ENCODE results near the gene SLC35G6. TPM values are rescaled to one million over a fixed set of nuclear protein-coding genes. Genes with fewer than 3 reads are reported as not detected.
"Not testable (repeated sequence)": the region's sequence is repeated elsewhere in the genome, so short reads cannot be mapped to it uniquely, and the experiment has no call there.

The SLC35G6 gene
- total RNA-seq (2014; rRNA removed; shearing (Covaris generic)) = not detected in 2 replicates

DNA sequence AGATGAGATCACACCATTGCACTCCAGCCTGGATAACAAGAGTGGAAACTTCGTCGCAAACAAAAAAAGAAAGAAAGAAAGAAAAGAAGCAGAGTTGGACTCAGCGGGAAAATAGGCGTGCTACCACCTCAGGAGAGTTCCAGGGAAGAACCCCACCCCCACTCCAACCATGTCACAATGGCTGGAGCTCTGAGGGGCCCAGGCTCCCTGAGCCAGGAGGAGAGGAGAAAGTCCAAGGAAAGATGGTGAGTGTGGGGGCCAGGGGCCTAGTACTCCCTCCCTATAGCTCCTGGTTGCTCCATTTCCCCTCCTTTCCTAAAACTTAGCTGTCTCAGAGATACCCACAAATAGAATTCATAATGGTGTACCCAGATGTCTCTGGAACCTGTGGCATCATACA is at the start of gene SLC35G6:
TSS of gene SLC35G6 (plus strand) at position 172 of the 400 bp plus-strand sequence. CDS start at position 243, 71 bp downstream.
- H3K27me3 ChIP-seq (ENCODE audit: control insufficient read depth, insufficient read depth, low read length); H3K4me3 ChIP-seq (ENCODE audit: insufficient read depth, low read depth, low read length); DNase-seq; H3K36me3 ChIP-seq (replicated peaks; ENCODE audit: control insufficient read depth, insufficient read depth, low read length): not testable (repeated sequence)

DNA sequence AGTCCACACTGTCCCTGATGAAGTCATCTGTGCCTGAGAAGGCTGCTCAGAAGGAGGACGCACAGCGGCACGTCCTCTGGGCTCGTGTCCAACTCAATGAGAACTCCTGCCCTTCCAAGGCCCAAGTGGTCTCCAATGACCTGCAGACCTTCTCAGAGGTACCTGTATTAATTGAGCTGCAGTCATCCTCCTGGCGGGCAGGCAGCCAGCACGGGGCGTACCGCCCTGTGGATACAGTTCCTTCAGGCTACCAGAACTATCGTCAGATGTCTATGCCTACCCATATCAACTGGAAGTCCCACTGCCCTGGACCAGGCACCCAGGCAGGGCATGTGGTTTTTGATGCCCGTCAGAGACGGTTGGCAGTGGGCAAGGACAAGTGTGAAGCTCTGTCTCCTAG is 49.0 kb upstream of the SLC35G6 start:
- Histone ChIP-seq H3K27me3 (ENCODE audit: control insufficient read depth, insufficient read depth, low read length) (peaks cover 12% of the 10 kb centered on the region; the same call in 1 of the 2 replicates), H3K36me3 (replicated peaks; ENCODE audit: control insufficient read depth, insufficient read depth, low read length) (no peaks in the 10 kb centered on the region), H3K4me3 (ENCODE audit: insufficient read depth, low read depth, low read length) (no peak overlapping the region)
- DNase-seq = no peak

DNA sequence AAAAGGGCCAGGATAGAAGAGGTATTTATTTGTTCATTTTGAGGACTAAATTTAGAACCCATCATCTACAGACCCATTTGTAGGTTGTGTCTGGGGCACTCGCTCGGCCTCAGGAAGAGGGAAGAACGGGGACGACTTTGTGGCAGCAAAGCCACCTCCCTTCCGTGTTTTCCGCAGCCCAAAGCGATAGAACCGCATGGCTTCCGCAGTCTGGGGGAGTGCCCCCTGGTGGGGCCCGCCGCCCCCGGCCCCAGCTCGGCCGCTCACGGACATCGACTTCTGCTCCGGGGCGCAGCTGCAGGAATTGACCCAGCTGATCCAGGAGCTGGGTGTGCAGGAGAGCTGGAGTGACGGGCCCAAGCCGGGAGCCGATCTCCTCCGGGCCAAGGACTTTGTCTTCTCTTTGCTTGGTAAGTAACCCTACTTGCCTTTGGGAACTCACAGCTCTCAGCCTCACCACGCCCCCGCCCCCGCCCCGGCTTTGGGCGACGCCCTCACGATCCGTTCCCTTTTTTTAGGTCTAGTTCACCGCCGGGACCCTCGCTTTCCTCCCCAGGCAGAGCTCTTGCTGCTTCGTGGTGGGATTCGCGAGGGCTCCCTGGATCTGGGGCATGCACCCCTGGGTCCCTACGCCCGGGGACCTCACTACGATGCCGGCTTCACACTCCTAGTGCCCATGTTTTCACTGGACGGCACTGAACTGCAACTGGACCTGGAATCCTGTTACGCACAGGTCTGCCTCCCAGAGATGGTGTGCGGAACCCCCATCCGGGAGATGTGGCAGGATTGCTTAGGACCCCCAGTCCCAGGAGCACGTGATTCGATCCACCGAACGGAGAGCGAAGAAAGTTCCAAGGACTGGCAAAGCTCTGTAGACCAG is 45.3 kb upstream of the SLC35G6 start:
- H3K4me3 ChIP-seq (ENCODE audit: insufficient read depth, low read depth, low read length) = peak overlapping the region; percentile 74
- H3K36me3 ChIP-seq (replicated peaks; ENCODE audit: control insufficient read depth, insufficient read depth, low read length) = no peaks in the 10 kb centered on the region
- peaks cover 38% of the 10 kb centered on the region for H3K27me3 ChIP-seq (ENCODE audit: control insufficient read depth, insufficient read depth, low read length)
- peak; percentile 90 for DNase-seq

DNA sequence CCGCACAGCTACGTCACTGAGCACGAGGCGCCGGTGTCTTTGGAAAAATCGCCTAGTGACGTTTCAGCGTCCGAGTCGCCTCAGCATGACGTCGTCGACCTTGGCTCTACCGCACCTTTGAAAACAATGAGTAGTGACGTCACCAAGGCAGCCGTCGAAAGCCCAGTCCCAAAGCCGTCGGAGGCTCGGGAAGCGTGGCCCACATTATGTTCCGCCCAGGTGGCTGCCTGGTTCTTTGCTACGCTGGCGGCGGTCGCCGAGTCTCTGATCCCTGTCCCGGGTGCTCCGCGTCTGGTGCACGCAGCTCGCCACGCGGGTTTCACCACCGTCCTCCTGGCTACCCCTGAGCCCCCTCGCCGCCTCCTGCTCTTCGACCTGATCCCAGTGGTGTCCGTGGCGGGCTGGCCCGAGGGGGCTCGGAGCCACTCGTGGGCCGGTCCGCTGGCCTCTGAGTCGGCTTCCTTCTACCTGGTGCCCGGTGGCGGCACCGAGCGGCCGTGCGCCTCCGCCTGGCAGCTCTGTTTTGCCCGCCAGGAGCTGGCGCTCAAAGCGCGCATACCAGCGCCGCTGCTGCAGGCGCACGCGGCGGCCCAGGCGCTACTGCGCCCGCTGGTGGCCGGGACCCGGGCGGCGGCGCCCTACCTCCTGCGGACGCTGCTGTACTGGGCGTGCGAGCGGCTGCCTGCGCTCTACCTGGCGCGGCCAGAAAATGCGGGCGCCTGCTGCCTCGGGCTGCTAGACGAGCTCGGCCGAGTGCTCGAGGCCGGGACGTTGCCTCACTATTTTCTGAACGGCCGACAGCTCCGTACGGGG is 44.5 kb upstream of the SLC35G6 start:
- Histone ChIP-seq H3K36me3 (replicated peaks; ENCODE audit: control insufficient read depth, insufficient read depth, low read length) (no peaks in the 10 kb centered on the region), H3K27me3 (ENCODE audit: control insufficient read depth, insufficient read depth, low read length) (peaks cover 40% of the 10 kb centered on the region), H3K4me3 (ENCODE audit: insufficient read depth, low read depth, low read length) (peak overlapping the region; percentile 74)
- peak; percentile 95 for DNase-seq

DNA sequence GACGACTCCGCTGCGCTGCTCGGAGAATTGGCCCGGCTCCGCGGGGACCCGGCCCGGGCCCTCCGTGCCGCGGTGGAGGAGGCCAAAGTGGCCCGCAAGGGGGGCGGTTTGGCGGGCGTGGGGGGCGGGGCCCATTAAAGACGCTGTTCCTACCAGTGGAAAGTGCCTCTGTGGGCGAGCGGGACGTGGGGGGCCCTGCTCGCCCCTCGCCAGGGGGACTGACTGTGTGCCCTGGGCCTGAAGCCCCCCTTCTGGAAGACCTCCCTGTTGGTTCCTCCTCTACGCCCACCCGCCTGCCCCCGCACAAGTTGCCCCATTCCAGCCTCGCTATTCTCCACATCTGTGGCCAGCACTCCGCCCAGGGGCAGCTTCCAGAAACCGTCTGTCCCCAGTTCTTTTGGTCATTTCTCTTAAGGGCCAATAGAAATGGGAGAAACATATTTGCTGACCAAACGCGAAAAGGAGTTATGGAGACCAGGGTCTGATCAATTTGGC is 43.8 kb upstream of the SLC35G6 start:
- Histone ChIP-seq H3K27me3 (ENCODE audit: control insufficient read depth, insufficient read depth, low read length) (peaks cover 41% of the 10 kb centered on the region), H3K4me3 (ENCODE audit: insufficient read depth, low read depth, low read length) (peak overlapping the region; percentile 74), H3K36me3 (replicated peaks; ENCODE audit: control insufficient read depth, insufficient read depth, low read length) (no peaks in the 10 kb centered on the region)
- DNase-seq = no peak

DNA sequence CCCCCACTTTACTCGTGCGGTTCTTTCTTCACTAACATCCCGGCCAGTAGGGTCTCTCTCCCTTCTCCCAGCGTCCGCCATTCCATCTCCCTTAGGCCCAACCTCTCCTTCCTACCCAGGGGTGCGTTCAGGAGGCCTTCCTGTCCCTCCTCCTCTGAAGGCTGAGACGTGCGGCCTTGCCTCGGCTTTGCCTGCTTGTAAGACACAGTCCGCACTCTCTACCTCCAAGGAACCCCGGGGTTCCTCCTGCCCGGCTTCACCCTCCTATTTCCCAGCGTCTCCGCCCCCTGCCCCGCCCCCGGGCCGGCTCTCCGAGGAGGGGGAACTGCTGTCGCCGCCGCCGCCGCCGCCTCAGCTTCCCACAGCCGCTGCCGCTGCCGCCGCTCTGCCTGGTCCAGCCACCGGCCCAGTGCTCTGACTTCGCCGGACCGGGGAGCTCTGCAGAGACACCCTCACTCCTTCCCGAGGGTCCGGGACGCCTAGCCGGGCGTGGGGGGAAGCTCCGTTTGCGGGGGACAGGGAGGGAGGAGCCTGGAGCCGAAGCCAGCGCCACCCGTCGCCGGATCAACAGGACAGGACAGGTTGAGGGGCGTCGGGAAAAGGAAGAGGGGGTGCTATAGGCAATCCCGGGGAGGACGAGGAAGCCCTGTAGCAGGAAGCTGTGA is 43.2 kb upstream of the SLC35G6 start:
- no peaks in the 10 kb centered on the region for H3K36me3 ChIP-seq (replicated peaks; ENCODE audit: control insufficient read depth, insufficient read depth, low read length)
- peaks cover 41% of the 10 kb centered on the region for H3K27me3 ChIP-seq (ENCODE audit: control insufficient read depth, insufficient read depth, low read length)
- peak; percentile 92 for DNase-seq
- peak overlapping the region; percentile 74 for H3K4me3 ChIP-seq (ENCODE audit: insufficient read depth, low read depth, low read length)

DNA sequence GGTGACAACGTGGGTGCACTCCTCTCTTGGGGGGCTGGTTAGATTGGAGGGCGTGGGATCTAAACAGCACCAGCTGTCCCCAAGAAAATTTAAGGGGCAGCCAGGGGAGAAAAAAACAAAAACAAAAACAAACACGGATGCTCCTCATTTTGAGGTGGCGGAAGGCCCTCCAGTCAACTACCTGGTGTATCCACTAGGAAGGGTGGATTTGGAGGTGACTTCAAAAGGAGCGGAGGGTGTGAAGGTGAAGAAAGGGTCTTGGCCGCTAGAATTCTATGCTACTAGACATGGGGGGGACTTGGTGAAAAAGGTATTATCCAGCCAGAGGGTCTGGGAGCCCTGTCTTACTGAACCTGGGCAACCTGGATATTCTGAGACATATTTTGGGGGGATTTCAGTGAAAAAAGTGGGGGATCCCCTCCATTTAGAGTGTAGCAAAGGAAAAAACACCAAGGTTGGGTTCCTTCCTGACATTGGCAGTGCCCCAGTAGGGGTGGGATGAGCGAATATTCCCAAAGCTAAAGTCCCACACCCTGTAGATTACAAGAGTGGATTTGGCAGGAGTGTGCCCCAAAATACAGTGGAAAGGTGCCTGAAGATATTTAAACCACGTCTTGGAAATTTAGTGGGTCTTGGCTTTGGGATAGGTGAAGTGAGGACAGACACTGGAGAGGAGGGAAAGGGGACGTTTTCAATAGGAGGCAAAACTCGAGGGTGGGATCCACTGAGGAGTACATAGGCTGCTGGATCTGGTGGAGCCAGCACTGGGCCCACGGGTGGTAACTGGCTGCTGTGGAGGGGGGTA is 42.4 kb upstream of the SLC35G6 start:
- peaks cover 44% of the 10 kb centered on the region for H3K27me3 ChIP-seq (ENCODE audit: control insufficient read depth, insufficient read depth, low read length)
- peak overlapping the region; percentile 74 for H3K4me3 ChIP-seq (ENCODE audit: insufficient read depth, low read depth, low read length)
- no peaks in the 10 kb centered on the region for H3K36me3 ChIP-seq (replicated peaks; ENCODE audit: control insufficient read depth, insufficient read depth, low read length)
- DNase-seq = no peak

DNA sequence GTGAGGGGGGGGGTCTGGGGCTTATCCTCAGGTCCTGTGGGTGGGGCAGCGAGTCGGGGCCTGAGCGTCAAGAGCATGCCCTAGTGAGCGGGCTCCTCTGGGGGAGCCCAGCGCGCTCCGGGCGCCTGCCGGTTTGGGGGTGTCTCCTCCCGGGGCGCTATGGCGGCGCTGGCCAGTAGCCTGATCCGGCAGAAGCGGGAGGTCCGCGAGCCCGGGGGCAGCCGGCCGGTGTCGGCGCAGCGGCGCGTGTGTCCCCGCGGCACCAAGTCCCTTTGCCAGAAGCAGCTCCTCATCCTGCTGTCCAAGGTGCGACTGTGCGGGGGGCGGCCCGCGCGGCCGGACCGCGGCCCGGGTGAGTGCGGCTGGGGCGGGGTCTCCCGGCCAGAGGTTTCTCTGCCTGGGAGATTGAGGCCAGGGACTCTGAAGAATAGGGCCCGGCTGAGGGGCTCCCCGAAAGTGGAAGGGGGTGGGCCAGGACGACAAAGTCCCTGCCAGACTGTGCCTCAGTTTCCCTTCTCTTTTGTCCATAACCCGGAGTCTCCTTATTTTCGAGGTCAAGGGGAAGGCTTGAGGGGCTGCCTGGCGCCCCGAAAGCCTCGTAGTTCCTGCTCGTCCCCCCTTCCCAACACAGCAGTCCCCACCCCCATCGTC is 41.7 kb upstream of the SLC35G6 start, which contains the start of gene FGF11:
TSS of gene FGF11 (plus strand) at position 51 of the 651 bp plus-strand sequence. CDS start at position 160, 109 bp downstream.
- Histone ChIP-seq H3K4me3 (ENCODE audit: insufficient read depth, low read depth, low read length) (peak within 1 kb of the TSS; percentile 74), H3K36me3 (replicated peaks; ENCODE audit: control insufficient read depth, insufficient read depth, low read length) (no peaks in the 10 kb centered on the region), H3K27me3 (ENCODE audit: control insufficient read depth, insufficient read depth, low read length) (peaks cover 47% of the 10 kb centered on the region)
- DNase-seq = peak; percentile 68

DNA sequence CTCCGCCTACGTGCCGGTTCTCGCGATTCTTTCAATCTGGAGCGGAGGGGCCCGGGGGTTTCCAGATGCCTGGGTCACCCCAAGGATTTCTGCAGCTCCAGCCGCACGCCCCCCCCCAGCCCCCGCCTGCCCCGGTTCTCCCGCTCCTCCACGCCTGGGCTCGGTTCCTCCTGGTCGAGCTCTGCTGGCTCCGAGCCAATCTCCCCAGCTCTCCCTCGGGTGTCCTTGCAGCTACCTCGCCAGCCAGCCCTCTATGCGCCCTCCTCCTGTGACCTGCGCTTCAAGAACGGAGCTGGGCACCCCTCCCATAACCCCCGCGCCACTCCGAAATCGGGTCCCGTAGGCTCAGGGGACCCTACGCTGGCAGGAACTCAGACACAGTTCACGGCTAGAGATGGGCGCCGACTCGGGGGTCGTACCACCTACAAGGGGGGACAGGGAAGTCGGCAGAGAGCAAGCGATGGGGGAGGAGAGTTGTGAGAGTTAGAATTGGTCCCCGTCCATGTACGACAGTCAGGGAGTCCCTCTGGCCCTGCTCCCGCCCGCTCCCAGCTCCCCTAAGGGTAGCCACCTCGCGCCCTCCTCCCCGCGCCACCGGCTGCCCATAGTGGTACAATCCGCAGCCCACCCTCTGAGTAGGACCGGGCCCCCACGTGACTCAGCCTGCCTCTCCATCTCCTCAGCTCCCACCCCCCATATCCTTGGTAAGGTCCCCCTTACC is 41.0 kb upstream of the SLC35G6 start:
- DNase-seq = peak; percentile 91

DNA sequence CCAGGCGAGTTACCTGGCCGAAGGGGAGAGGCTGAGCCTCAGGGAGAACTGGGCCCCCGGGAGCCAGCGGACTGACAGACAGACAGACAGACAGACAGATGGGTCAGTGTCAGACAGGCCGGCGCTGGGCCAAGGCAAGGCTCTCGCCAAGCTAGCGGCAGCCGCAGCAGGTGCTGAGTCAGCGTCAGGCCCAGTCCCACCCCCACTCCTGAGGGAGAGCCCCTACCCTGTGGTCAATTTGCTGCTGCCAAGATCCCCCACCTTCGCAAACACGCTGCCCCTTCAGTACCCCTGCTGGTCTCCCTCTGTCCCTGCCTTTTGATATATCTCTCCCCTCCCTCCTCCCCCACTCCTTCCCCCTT is 40.4 kb upstream of the SLC35G6 start:
- peak; percentile 86 for DNase-seq
- H3K36me3 ChIP-seq (replicated peaks; ENCODE audit: control insufficient read depth, insufficient read depth, low read length) = no peaks in the 10 kb centered on the region
- peak overlapping the region; percentile 74 for H3K4me3 ChIP-seq (ENCODE audit: insufficient read depth, low read depth, low read length)
- H3K27me3 ChIP-seq (ENCODE audit: control insufficient read depth, insufficient read depth, low read length) = peaks cover 49% of the 10 kb centered on the region

More for the DNA sequence above, 41.0 kb upstream of the SLC35G6 start:
- peaks cover 48% of the 10 kb centered on the region for H3K27me3 ChIP-seq (ENCODE audit: control insufficient read depth, insufficient read depth, low read length)
- H3K4me3 ChIP-seq (ENCODE audit: insufficient read depth, low read depth, low read length) = peak overlapping the region; percentile 74
- no peaks in the 10 kb centered on the region for H3K36me3 ChIP-seq (replicated peaks; ENCODE audit: control insufficient read depth, insufficient read depth, low read length)

DNA sequence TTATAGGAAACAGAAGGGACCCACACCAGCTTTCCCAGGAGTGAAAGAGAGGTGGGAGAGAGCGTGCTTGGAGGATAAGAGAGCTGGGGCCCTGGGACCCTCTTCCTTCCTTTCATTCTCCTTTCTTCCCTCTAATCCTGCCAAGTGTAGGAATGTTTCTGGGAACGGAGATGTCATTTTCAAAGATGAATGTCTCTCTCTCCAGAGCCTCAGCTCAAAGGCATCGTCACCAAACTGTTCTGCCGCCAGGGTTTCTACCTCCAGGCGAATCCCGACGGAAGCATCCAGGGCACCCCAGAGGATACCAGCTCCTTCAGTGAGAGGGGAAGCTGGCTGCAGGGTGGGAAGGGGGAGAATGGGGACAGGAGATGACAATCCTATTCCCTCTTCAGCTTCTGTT is 40.0 kb upstream of the SLC35G6 start:
- Histone ChIP-seq H3K4me3 (ENCODE audit: insufficient read depth, low read depth, low read length) (peak overlapping the region; percentile 74), H3K27me3 (ENCODE audit: control insufficient read depth, insufficient read depth, low read length) (peaks cover 49% of the 10 kb centered on the region), H3K36me3 (replicated peaks; ENCODE audit: control insufficient read depth, insufficient read depth, low read length) (no peaks in the 10 kb centered on the region)
- no peak for DNase-seq

DNA sequence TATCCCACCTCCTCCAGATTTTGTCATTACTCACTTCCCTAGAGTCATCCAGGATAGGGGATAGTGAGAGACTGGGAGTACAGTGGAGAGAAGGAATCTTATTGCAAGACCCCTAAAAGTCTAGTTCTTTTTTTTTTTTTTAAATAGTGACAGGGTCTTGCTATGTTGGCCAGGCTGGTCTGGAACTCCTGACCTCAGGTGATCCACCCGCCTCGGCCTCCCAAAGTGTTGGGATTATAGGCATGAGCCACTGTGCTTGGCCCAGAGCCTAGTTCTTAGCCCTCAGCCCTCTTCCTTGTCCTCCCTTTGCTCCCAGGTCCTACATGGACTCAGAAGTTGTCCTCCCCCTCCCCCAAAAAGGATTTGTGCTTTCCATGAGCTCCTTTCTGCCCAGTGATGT is 39.1 kb upstream of the SLC35G6 start:
- Histone ChIP-seq H3K27me3 (ENCODE audit: control insufficient read depth, insufficient read depth, low read length) (peaks cover 50% of the 10 kb centered on the region), H3K36me3 (replicated peaks; ENCODE audit: control insufficient read depth, insufficient read depth, low read length) (no peaks in the 10 kb centered on the region), H3K4me3 (ENCODE audit: insufficient read depth, low read depth, low read length) (no peak overlapping the region)
- DNase-seq = no peak

Data from H7 (cell line).